ENCODE data around the gene CCNY. TPM values are rescaled to one million over a fixed set of nuclear protein-coding genes. Genes with fewer than 3 reads are reported as not detected.
"Not testable (repeated sequence)": the region's sequence is repeated elsewhere in the genome, so short reads cannot be mapped to it uniquely, and the experiment has no call there.

Gene CCNY
- total RNA-seq, 1 donor from 2014 or later = 27.2 TPM

- no peak for DNase-seq (ENCODE audit: low read depth)
- no peak overlapping the region for H3K4me3 ChIP-seq (ENCODE audit: low read depth, low read length)
- TF ChIP-seq, protein P1, sequence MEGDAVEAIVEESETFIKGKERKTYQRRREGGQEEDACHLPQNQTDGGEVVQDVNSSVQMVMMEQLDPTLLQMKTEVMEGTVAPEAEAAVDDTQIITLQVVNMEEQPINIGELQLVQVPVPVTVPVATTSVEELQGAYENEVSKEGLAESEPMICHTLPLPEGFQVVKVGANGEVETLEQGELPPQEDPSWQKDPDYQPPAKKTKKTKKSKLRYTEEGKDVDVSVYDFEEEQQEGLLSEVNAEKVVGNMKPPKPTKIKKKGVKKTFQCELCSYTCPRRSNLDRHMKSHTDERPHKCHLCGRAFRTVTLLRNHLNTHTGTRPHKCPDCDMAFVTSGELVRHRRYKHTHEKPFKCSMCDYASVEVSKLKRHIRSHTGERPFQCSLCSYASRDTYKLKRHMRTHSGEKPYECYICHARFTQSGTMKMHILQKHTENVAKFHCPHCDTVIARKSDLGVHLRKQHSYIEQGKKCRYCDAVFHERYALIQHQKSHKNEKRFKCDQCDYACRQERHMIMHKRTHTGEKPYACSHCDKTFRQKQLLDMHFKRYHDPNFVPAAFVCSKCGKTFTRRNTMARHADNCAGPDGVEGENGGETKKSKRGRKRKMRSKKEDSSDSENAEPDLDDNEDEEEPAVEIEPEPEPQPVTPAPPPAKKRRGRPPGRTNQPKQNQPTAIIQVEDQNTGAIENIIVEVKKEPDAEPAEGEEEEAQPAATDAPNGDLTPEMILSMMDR (conservative IDR thresholded peaks at IDR 0.05; ENCODE audit: low read depth, low read length) = no peak
Observed at GRCh38 chr10:35416619-35417312, 80.5 kb downstream of the CCNY start.

DNA sequence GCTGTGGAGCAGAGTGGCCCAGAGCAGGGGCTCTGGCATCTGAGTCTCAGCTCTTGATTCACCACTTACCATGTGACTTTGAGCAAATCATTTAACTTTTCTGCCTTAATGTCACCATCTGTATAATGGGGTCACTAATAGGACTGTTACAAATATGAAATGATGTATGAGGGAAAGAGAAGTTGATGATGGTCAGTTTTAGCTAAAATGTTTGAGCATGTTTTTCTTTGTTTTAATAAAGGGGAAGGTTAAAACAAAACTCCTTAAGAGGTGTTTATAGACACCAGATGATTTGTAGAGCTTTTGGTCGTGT is 81.0 kb downstream of the CCNY start:
- no peak for DNase-seq (ENCODE audit: low read depth)
- TF ChIP-seq, protein P1 (conservative IDR thresholded peaks at IDR 0.05; ENCODE audit: low read depth, low read length) = no peak
- no peak overlapping the region for H3K4me3 ChIP-seq (ENCODE audit: low read depth, low read length)

DNA sequence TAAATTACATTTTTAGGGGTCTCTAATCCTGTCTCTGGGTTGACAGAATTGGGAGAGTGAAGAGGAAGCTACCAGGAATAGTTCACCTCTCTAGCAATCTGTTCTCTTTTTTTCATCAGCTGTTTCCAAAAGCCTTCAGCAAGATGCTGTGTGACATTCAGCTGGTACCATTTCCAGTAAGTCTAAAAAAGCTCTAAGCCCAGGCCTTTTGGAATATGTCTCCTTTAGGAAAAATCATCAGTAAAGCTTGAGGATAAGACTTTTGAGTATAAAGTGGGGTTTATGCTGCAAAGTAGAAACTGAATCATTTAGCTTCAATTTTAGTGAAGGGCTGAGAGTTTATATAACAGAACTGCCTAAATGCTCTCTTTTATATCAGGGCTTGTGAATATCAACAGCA is 81.5 kb downstream of the CCNY start:
- TF ChIP-seq, protein P1 (conservative IDR thresholded peaks at IDR 0.05; ENCODE audit: low read depth, low read length) = no peak
- DNase-seq (ENCODE audit: low read depth) = no peak
- H3K4me3 ChIP-seq (ENCODE audit: low read depth, low read length) = no peak overlapping the region

GRCh38 chr10:35418580-35418979 is 82.3 kb downstream of the CCNY start:
- DNase-seq (ENCODE audit: low read depth); H3K4me3 ChIP-seq (ENCODE audit: low read depth, low read length): not testable (repeated sequence)

DNA sequence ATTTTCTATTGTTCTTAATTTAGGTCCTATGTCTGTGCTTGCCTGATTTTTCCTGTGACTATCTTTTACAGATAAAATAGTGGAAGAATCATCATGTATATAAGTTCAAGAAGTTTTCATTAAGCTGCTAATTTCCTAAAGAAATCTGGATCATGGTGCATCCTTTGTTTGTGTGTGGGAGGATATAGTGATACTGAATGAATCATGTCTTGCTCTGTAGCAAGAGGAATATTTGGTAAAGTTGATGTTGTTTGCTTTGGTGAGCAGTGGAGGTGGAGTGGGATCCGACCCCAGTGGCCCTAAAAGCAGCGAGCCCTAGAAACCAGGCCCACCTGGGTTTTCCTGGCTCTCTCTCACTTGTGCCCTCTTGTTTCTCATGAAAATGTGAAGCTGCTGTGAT is 83.7 kb downstream of the CCNY start:
- TF ChIP-seq, protein P1 (conservative IDR thresholded peaks at IDR 0.05; ENCODE audit: low read depth, low read length) = no peak
- DNase-seq (ENCODE audit: low read depth) = no peak
- H3K4me3 ChIP-seq (ENCODE audit: low read depth, low read length) = no peak overlapping the region

DNA sequence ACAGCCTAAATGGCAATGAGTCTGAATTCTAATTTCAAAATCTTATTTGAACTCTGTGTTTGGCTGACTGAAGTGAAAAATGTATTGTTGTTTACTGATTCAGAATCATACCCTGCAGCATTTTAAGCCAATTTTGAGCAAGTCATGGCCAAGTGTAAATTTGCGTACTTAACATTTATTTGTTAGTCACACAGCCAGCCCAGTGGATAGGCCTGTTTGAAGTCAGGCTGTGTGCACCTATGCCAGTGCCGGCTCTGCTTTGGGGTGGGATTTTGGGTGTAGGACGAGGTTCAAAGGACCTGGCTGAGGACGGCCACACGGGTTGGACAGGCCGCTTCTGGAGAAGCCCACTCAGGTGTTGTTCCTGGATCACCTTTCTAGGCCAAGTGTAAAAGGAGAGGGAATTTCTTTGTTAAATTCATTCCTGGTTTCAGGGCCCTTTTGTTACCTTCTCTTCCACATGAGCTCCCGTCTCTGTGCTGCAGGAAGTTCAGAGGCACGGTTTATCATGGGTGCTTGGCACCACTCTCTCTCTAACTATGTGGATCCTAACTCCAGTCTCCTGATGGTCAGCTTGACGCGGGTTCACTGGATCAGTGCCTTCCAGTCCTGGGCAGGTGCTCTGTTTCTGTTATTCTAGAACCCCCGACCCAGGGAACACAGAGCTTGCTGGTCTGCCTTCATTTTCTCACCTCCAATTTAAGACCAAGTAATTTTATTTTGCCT is 84.7 kb downstream of the CCNY start:
- no peak for DNase-seq (ENCODE audit: low read depth)
- H3K4me3 ChIP-seq (ENCODE audit: low read depth, low read length) = peak overlapping the region; percentile 4
- TF ChIP-seq, protein P1 (conservative IDR thresholded peaks at IDR 0.05; ENCODE audit: low read depth, low read length) = no peak

- TF ChIP-seq, protein P1 (conservative IDR thresholded peaks at IDR 0.05; ENCODE audit: low read depth, low read length) = no peak
- peak overlapping the region; percentile 17 for H3K4me3 ChIP-seq (ENCODE audit: low read depth, low read length)
- DNase-seq (ENCODE audit: low read depth) = peak; percentile 94
Observed at GRCh38 chr10:35421553-35422178, 85.4 kb downstream of the CCNY start.

Data from epithelial cell of proximal tubule (primary cell).